Mucosa of stomach (tissue), 1 donor: ENCODE measurements around the gene KLHL8.
"Not testable (repeated sequence)": the region's sequence is repeated elsewhere in the genome, so short reads cannot be mapped to it uniquely, and the experiment has no call there.

Experiments used
- H3K27me3 ChIP-seq: one replicate; pipeline ENCODE4 v1.7.0; 2013; ENCODE audit warnings: mild to moderate bottlenecking, low read length; ENCODE audit not compliant: control insufficient read depth, insufficient read depth
- H3K36me3 ChIP-seq: one replicate; pipeline ENCODE4 v1.7.0; 2013; ENCODE audit warnings: low read length; ENCODE audit not compliant: control insufficient read depth, insufficient read depth
- H3K4me1 ChIP-seq: one replicate; pipeline ENCODE4 v1.7.0; 2013; ENCODE audit warnings: mild to moderate bottlenecking, low read length; ENCODE audit not compliant: control insufficient read depth, insufficient read depth
- H3K4me3 ChIP-seq: one replicate; pipeline ENCODE4 v1.7.0; 2013; ENCODE audit warnings: low read length
- H3K9ac ChIP-seq: one replicate; pipeline ENCODE4 v1.7.0; 2013; ENCODE audit warnings: mild to moderate bottlenecking, low read length, moderate library complexity
- H3K9me3 ChIP-seq: one replicate; pipeline ENCODE4 v1.7.0; 2013; ENCODE audit warnings: mild to moderate bottlenecking, low read length, moderate library complexity; ENCODE audit not compliant: control insufficient read depth
- donor health status: Pancreatic carcinoma.

Gene KLHL8

GRCh38 chr4:87153078-87153870 lies 67.1 kb downstream of the KLHL8 start:
- Histone ChIP-seq H3K27me3 (no peaks in the 10 kb centered on the region), H3K9ac (no peak overlapping the region)

GRCh38 chr4:87152310-87153041 lies 67.9 kb downstream of the KLHL8 start:
- H3K4me3 ChIP-seq, result no peak overlapping the region
- no peaks in the 10 kb centered on the region for H3K27me3 ChIP-seq
- no peaks in the 10 kb centered on the region for H3K9me3 ChIP-seq
- H3K4me1 ChIP-seq, result no peaks in the 10 kb centered on the region
- H3K36me3 ChIP-seq, result no peaks in the 10 kb centered on the region
- no peak overlapping the region for H3K9ac ChIP-seq

More at GRCh38 chr4:87153078-87153870, 67.1 kb downstream of the KLHL8 start:
- no peak overlapping the region for H3K4me3 ChIP-seq
- H3K36me3 ChIP-seq, result no peaks in the 10 kb centered on the region
- H3K9me3 ChIP-seq, result no peaks in the 10 kb centered on the region
- no peaks in the 10 kb centered on the region for H3K4me1 ChIP-seq

DNA sequence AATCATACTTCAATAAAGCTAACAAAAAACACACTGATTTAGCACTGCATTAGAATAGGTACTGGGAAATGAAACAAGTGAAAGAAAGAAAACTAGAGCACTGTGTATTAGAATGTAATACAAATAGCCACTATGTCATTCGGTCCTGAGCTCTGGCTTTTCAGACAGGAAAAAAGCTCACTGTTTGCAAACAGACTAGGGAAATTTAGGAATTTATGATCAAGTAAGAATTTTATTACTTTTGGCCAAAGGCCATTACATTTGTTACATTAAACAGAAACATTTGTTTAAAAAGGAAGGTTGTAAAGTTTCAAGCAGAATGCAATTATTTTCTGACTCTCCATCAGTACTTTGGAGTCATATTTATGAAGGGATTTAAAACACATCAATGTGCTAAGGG lies 68.7 kb downstream of the KLHL8 start:
- H3K4me3 ChIP-seq, result no peak overlapping the region
- H3K36me3 ChIP-seq, result no peaks in the 10 kb centered on the region
- H3K27me3 ChIP-seq, result no peaks in the 10 kb centered on the region
- no peaks in the 10 kb centered on the region for H3K9me3 ChIP-seq
- H3K4me1 ChIP-seq, result no peaks in the 10 kb centered on the region
- H3K9ac ChIP-seq, result no peak overlapping the region

- Histone ChIP-seq H3K9me3 (no peaks in the 10 kb centered on the region), H3K27me3 (no peaks in the 10 kb centered on the region), H3K4me1 (no peaks in the 10 kb centered on the region), H3K4me3 (no peak overlapping the region), H3K36me3 (no peaks in the 10 kb centered on the region), H3K9ac (no peak overlapping the region)
Measured at GRCh38 chr4:87150498-87151261, 69.7 kb downstream of the KLHL8 start.

DNA sequence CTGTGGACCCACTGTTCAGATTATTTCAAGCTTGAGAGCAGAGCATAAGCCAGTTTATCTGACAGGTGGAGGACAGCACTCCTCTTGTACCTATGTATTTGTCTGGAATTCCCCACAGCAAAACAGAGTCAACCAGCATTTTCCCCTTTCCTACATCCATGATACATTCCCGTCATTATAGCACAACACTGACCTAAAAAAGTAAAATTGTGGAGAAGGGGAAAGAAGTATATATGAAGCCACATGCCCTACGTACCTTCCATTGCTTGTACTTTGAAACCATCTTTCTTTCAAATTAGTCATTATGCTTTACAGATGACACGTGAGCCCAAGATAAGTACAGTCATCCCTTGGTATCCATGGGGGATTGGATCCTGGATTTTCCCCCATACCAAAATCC lies 73.3 kb downstream of the KLHL8 start:
- no peaks in the 10 kb centered on the region for H3K9me3 ChIP-seq
- no peak overlapping the region for H3K4me3 ChIP-seq
- H3K9ac ChIP-seq, result no peak overlapping the region
- no peaks in the 10 kb centered on the region for H3K27me3 ChIP-seq
- no peaks in the 10 kb centered on the region for H3K4me1 ChIP-seq
- H3K36me3 ChIP-seq, result no peaks in the 10 kb centered on the region

DNA sequence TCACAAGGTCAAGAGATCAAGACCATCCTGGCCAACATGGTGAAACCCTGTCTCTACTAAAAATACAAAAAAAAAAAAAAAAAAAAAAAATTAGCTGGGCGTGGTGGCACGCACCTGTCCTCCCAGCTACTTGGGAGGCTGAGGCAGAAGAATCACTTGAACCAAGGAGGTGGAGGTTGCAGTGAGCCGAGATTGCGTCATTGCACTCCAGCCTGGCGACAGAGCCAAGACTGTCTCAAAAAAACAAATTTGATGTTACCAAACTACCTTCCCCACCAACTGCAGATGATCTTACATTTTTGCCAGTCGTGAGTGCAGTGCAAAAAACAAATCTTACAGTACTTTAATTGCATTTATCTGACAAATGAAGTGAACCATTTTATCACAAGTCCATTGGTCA lies 74.5 kb downstream of the KLHL8 start:
- not testable (repeated sequence) for H3K36me3 ChIP-seq, H3K9ac ChIP-seq, H3K9me3 ChIP-seq, H3K27me3 ChIP-seq, H3K4me1 ChIP-seq, H3K4me3 ChIP-seq

- no peak overlapping the region for H3K4me3 ChIP-seq
- no peaks in the 10 kb centered on the region for H3K36me3 ChIP-seq
- H3K9ac ChIP-seq, result no peak overlapping the region
- no peaks in the 10 kb centered on the region for H3K4me1 ChIP-seq
- H3K27me3 ChIP-seq, result no peaks in the 10 kb centered on the region
- H3K9me3 ChIP-seq, result no peaks in the 10 kb centered on the region
Measured at GRCh38 chr4:87144356-87144755, 76.1 kb downstream of the KLHL8 start.

DNA sequence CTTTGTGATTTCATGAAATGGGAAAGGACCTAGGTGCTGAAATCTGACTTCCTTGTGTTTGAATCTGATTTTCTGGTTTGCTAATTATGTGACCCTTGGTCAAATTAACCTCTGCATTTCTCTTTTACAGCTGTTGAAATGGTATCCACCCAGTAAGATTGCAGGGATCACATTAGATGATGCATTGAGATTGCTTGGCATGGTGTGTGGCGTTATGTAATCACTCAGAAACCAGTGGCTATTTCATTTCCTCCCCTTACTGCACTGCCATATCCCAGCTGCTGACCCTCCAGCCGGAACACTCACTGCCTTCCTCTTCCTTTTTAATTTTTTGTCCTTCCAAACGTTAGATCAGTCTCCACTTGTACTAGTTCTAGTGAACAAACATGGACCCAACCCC lies 79.0 kb downstream of the KLHL8 start:
- Histone ChIP-seq H3K4me1 (no peaks in the 10 kb centered on the region), H3K27me3 (no peaks in the 10 kb centered on the region), H3K4me3 (no peak overlapping the region), H3K36me3 (peaks cover 10% of the 10 kb centered on the region), H3K9ac (no peak overlapping the region), H3K9me3 (no peaks in the 10 kb centered on the region)

DNA sequence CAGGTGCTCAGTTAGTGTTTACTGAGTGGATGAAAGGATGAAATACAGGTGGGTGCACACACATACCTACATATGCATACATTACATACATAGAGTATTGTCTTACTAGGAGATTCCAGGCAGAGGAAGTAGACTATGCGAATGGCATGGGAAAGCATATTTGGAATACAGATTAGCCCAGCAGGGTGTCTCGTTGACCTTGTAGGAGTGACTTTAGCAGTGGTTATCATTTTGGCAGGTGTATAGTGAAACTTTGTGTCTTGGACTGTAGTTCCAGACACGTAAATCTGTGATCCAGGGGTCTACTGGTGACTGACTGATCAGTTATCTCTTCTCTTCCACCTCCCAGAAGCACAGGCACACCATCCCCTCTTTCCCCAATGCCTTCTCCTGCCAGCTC lies 86.3 kb downstream of the KLHL8 start:
- no peak overlapping the region for H3K4me3 ChIP-seq
- peaks cover 14% of the 10 kb centered on the region for H3K36me3 ChIP-seq
- no peaks in the 10 kb centered on the region for H3K4me1 ChIP-seq

DNA sequence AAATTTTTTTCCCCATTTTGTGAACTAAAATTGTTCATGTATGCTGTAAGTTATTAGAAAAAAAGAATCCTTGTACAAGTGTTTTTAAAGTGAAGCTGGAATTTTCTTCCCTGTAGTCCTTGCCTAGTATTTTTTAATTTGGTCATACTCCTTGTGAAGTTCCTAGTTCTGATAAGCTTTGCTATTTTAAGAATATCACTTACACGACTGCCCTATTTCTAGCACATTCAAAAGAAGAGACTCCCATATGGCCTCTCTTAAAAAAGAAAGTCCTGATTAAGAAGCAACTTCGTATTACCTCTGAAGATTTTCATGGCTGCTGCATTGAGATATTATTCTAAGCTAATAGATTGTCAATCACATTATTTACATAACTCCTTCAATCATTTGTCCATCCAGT lies 87.2 kb downstream of the KLHL8 start:
- H3K4me1 ChIP-seq, result no peaks in the 10 kb centered on the region
- no peak overlapping the region for H3K4me3 ChIP-seq
- no peaks in the 10 kb centered on the region for H3K9me3 ChIP-seq
- H3K27me3 ChIP-seq, result no peaks in the 10 kb centered on the region
- no peak overlapping the region for H3K9ac ChIP-seq
- peaks cover 18% of the 10 kb centered on the region for H3K36me3 ChIP-seq

More for the DNA sequence above, 86.3 kb downstream of the KLHL8 start:
- Histone ChIP-seq H3K9me3 (no peaks in the 10 kb centered on the region), H3K9ac (no peak overlapping the region), H3K27me3 (no peaks in the 10 kb centered on the region)

DNA sequence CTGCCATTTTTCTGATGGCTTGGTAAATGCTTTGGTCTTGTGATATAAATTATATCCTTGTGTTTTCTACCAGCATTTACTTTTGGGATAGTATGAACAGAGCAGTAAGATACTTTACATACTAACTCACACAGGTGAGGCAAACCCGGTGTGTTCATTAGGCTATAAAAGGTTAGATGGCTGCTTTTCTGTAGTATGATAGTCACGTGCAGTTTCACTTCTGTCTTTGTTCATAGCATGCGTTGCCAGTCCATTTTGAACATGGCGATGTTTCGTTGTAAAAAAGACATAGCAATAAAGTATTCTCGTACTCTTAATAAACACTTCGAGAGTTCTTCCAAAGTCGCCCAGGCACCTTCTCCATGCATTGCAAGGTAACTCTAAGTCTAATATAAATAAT lies 88.4 kb downstream of the KLHL8 start:
- no peaks in the 10 kb centered on the region for H3K9me3 ChIP-seq
- H3K9ac ChIP-seq, result no peak overlapping the region
- no peaks in the 10 kb centered on the region for H3K4me1 ChIP-seq
- peaks cover 14% of the 10 kb centered on the region for H3K36me3 ChIP-seq
- H3K27me3 ChIP-seq, result no peaks in the 10 kb centered on the region
- no peak overlapping the region for H3K4me3 ChIP-seq
